Tibial nerve (tissue), 3 donors: ENCODE results near the gene DNAH3.
"Not testable (repeated sequence)": the region's sequence is repeated elsewhere in the genome, so short reads cannot be mapped to it uniquely, and the experiment has no call there.

Source experiments
- POLR2A ChIP-seq, 2 donors: fragments of 450-650 bp; IDR thresholded peaks; one replicate each; pipeline ENCODE4 v1.6.1; 2017; ENCODE audit warnings: antibody characterized with exemption in 2 of 2, mild to moderate bottlenecking in 2 of 2, moderate library complexity in 2 of 2
- TF ChIP-seq, protein P1 (sequence below), 5 experiments: fragments of 200-600 bp in 3 of 5; fragments of 450-650 bp in 2 of 5; sonication (generic) in 3 of 5; IDR thresholded peaks; one replicate each; pipeline ENCODE4 v1.5.1; 2016 to 2019; ENCODE audit warnings: antibody characterized with exemption in 5 of 5, mild to moderate bottlenecking in 3 of 5, moderate library complexity in 2 of 5

DNA sequence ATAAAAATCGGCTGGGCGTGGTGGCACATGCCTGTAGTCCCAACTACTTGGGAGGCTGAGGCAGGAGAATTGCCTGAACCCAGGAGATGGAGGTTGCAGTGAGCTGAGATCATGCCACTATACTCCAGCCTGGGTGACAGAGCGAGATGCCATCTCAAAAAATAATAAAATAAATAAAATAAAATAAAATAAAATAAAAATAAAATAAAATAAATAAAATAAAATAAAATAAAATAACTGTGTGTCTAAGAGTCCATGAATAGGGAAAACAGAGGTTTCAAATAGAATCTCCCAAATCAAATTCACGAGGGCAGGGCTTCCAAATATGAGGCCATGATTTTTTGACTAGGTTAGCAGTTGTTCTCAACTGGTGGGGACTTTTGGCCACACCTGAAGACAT, 35.1 kb downstream of the DNAH3 start:
- TF ChIP-seq POLR2A (IDR thresholded peaks at IDR 0.05) = not testable (repeated sequence)
- TF ChIP-seq, protein P1, sequence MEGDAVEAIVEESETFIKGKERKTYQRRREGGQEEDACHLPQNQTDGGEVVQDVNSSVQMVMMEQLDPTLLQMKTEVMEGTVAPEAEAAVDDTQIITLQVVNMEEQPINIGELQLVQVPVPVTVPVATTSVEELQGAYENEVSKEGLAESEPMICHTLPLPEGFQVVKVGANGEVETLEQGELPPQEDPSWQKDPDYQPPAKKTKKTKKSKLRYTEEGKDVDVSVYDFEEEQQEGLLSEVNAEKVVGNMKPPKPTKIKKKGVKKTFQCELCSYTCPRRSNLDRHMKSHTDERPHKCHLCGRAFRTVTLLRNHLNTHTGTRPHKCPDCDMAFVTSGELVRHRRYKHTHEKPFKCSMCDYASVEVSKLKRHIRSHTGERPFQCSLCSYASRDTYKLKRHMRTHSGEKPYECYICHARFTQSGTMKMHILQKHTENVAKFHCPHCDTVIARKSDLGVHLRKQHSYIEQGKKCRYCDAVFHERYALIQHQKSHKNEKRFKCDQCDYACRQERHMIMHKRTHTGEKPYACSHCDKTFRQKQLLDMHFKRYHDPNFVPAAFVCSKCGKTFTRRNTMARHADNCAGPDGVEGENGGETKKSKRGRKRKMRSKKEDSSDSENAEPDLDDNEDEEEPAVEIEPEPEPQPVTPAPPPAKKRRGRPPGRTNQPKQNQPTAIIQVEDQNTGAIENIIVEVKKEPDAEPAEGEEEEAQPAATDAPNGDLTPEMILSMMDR (IDR thresholded peaks at IDR 0.05) = not testable (repeated sequence)
